GM12878 (cell line): ENCODE data around the gene ANO3. TPM values are rescaled to one million over a fixed set of nuclear protein-coding genes. Genes with fewer than 3 reads are reported as not detected.

ENCODE experiments used
- ATAC-seq: fragments of 200-7000 bp; cut with Tn5 transposase; 3 replicates; pipeline ENCODE4 v1.9.1; 2020; ENCODE audit warnings: mild to moderate bottlenecking, moderate library complexity
- BruUV-seq: library from RNA; stranded (reverse); fragments of 400-500 nt; replicated peaks from 2 replicates; lab custom pipeline; 2021; lab: Mats Ljungman, UMichigan
- CTCF ChIA-PET: fragments of 300-600 bp; sonication (Branson Sonifier 250); formaldehyde crosslinking; extraction: SDS; loops from one replicate; lab custom pipeline; 2021; ENCODE audit warnings: inconsistent platforms; lab: Yijun Ruan, JAX
- POLR2A ChIA-PET: fragments of 350-600 bp; formaldehyde crosslinking; extraction: SDS; loops from one replicate; lab custom pipeline; 2021; ENCODE audit warnings: inconsistent platforms; lab: Charles Lee
- RAD21 ChIA-PET: fragments of 300-600 bp; sonication (Branson Sonifier 250); formaldehyde crosslinking; loops from one replicate; lab custom pipeline; 2023; ENCODE audit warnings: antibody characterized with exemption; ENCODE audit not compliant: unreplicated experiment; lab: Charles Lee
- SMC1A ChIA-PET: fragments of 300-600 bp; sonication (Branson Sonifier 250); formaldehyde crosslinking; loops from one replicate; lab custom pipeline; 2023; ENCODE audit not compliant: unreplicated experiment, uncharacterized antibody; lab: Charles Lee
- DNase-seq: peaks from one replicate; pipeline ENCODE4 v3.0.0-alpha.2; 2011; ENCODE audit warnings: low read depth, low spot score
- FAIRE-seq: peaks from 3 replicates; lab custom pipeline; 2011; peaks lifted over from hg19 to GRCh38; lab: Jason Lieb, UNC
- H2AFZ ChIP-seq: 2 replicates; pipeline ENCODE4 v1.6.0; 2011; ENCODE audit warnings: low read depth, low read length, control low read depth; ENCODE audit not compliant: control insufficient read depth
- H3K27ac ChIP-seq: 2 replicates; pipeline ENCODE4 v1.5.1; 2011; ENCODE audit warnings: control low read depth; ENCODE audit not compliant: control insufficient read depth, insufficient read depth
- H3K27me3 ChIP-seq, 2 experiments: replicated peaks in 1 of 2; 2 replicates each; pipeline versions ENCODE4 v1.6.0 to v1.6.1; 2011; ENCODE audit warnings: low read length in 1 of 2; ENCODE audit not compliant: control insufficient read depth in 2 of 2, insufficient read depth in 2 of 2
- H3K36me3 ChIP-seq, 2 experiments: 2 replicates each; pipeline ENCODE4 v1.5.1; 2011; ENCODE audit warnings: low read length in 1 of 2; ENCODE audit not compliant: control insufficient read depth in 2 of 2, insufficient read depth in 2 of 2
- H3K4me1 ChIP-seq: 2 replicates; pipeline ENCODE4 v1.6.1; 2011; ENCODE audit warnings: mild to moderate bottlenecking, low read length, moderate library complexity, mixed read lengths; ENCODE audit not compliant: control insufficient read depth, insufficient read depth
- H3K4me2 ChIP-seq: 2 replicates; pipeline ENCODE4 v1.6.0; 2011; ENCODE audit warnings: control low read depth; ENCODE audit not compliant: control insufficient read depth, insufficient read depth
- H3K4me3 ChIP-seq: fragments of 200-600 bp; sonication (generic); 2 replicates; pipeline ENCODE4 v1.5.1; 2016
- H3K79me2 ChIP-seq: 2 replicates; pipeline ENCODE4 v1.6.0; 2011; ENCODE audit warnings: low read length; ENCODE audit not compliant: control insufficient read depth, insufficient read depth
- H3K9ac ChIP-seq: 2 replicates; pipeline ENCODE4 v1.8.0; 2011; ENCODE audit warnings: low read length, control low read depth, mixed read lengths; ENCODE audit not compliant: control insufficient read depth, insufficient read depth
- H3K9me3 ChIP-seq: replicated peaks from 3 replicates; pipeline ENCODE4 v1.5.1; 2011; ENCODE audit warnings: mild to moderate bottlenecking, low read length; ENCODE audit not compliant: control insufficient read depth, insufficient read depth
- H4K20me1 ChIP-seq: 2 replicates; pipeline ENCODE4 v1.6.0; 2011; ENCODE audit not compliant: control insufficient read depth, insufficient read depth
- BCLAF1 ChIP-seq: fragments of 450-650 bp; IDR thresholded peaks from 2 replicates; pipeline ENCODE4 v1.6.1; 2017; ENCODE audit warnings: antibody characterized with exemption, mild to moderate bottlenecking, moderate library complexity
- CBX3 ChIP-seq: fragments of 200-600 bp; sonication (generic); IDR thresholded peaks from 2 replicates; pipeline ENCODE4 v1.6.1; 2016; ENCODE audit warnings: low read depth, borderline replicate concordance
- CHD1 ChIP-seq: IDR thresholded peaks from 2 replicates; pipeline ENCODE4 v1.6.1; 2012; ENCODE audit warnings: low read depth, low read length, improper control_type of control experiment
- CHD2 ChIP-seq: IDR thresholded peaks from 2 replicates; pipeline ENCODE4 v1.6.1; 2011; ENCODE audit warnings: low read depth, low read length, improper control_type of control experiment, borderline replicate concordance
- EZH2 ChIP-seq: IDR thresholded peaks from 2 replicates; pipeline ENCODE4 v1.6.1; 2012; ENCODE audit warnings: low read depth, mild to moderate bottlenecking, control low read depth, inconsistent platforms, low read length, borderline replicate concordance; ENCODE audit not compliant: control insufficient read depth
- FOS ChIP-seq: IDR thresholded peaks from 3 replicates; pipeline ENCODE4 v1.6.1; 2011; ENCODE audit warnings: borderline replicate concordance; ENCODE audit not compliant: insufficient read length; ENCODE audit errors: extremely low read depth
- GABPA ChIP-seq: IDR thresholded peaks from 2 replicates; pipeline ENCODE4 v1.6.1; 2014; ENCODE audit warnings: antibody characterized with exemption, low read depth, mild to moderate bottlenecking, inconsistent platforms
- HDAC2 ChIP-seq: fragments of 200-600 bp; sonication (generic); IDR thresholded peaks from 2 replicates; pipeline ENCODE4 v1.6.1; 2017
- MTA3 ChIP-seq: IDR thresholded peaks from 2 replicates; pipeline ENCODE4 v1.6.1; 2012; ENCODE audit warnings: low read length, inconsistent platforms, borderline replicate concordance
- MXI1 ChIP-seq: fragments of 150-350 bp; IDR thresholded peaks from 2 replicates; pipeline ENCODE4 v1.6.1; 2011; ENCODE audit warnings: low read depth, mild to moderate bottlenecking, inconsistent platforms, low read length, improper control_type of control experiment
- NBN ChIP-seq: fragments of 450-650 bp; IDR thresholded peaks from 2 replicates; pipeline ENCODE4 v1.6.1; 2016
- NFIC ChIP-seq: IDR thresholded peaks from 2 replicates; pipeline ENCODE4 v1.6.1; 2012; ENCODE audit warnings: low read depth, mild to moderate bottlenecking, inconsistent platforms, low read length, moderate library complexity
- POLR2A ChIP-seq: IDR thresholded peaks from 2 replicates; pipeline ENCODE4 v1.6.1; 2011; ENCODE audit warnings: low read depth, mild to moderate bottlenecking, low read length
- POLR2AphosphoS2 ChIP-seq: IDR thresholded peaks from 2 replicates; pipeline ENCODE4 v1.6.1; 2011; ENCODE audit warnings: low read depth, mild to moderate bottlenecking, low read length, improper control_type of control experiment, moderate library complexity
- PRDM15 ChIP-seq: fragments of 450-650 bp; formaldehyde crosslinking; IDR thresholded peaks from 2 replicates; pipeline ENCODE4 v1.4.0; 2020; ENCODE audit warnings: mild to moderate bottlenecking, moderate library complexity
- SMAD5 ChIP-seq: IDR thresholded peaks from 2 replicates; pipeline ENCODE4 v1.6.1; 2016; ENCODE audit warnings: antibody characterized with exemption, low read depth
- SMC3 ChIP-seq: IDR thresholded peaks from 2 replicates; pipeline ENCODE4 v1.6.1; 2011; ENCODE audit warnings: low read length, improper control_type of control experiment, borderline replicate concordance
- SPI1 ChIP-seq: IDR thresholded peaks from 2 replicates; pipeline ENCODE4 v1.6.1; 2011; ENCODE audit warnings: low read depth, mild to moderate bottlenecking, low read length, moderate library complexity, borderline replicate concordance; ENCODE audit not compliant: insufficient read depth
- SREBF2 ChIP-seq: IDR thresholded peaks from 2 replicates; pipeline ENCODE4 v1.6.1; 2012; ENCODE audit warnings: mild to moderate bottlenecking, low read length
- ZZZ3 ChIP-seq: IDR thresholded peaks from 2 replicates; pipeline ENCODE4 v1.6.1; 2011; ENCODE audit warnings: low read depth; ENCODE audit not compliant: control insufficient read depth, insufficient read length
- WGBS: methylation state at CpG from one replicate; pipeline ENCODE4 v1.1.6; 2016; ENCODE audit warnings: low lambda C conversion rate; ENCODE audit not compliant: insufficient replicate concordance, insufficient coverage; ENCODE audit errors: missing lambda C conversion rate; 5-methylcytosine and 5-hydroxymethylcytosine counted together
- in situ Hi-C: fragments of 300-500 bp; cut with MboI; formaldehyde crosslinking; loops from 9 replicates; pipeline ENCODE4 v1.14.3; 2018; ENCODE audit warnings: mixed read lengths
- intact Hi-C: fragments of 100-400 bp; cut with micrococcal nuclease; formaldehyde crosslinking; loops from one replicate; pipeline ENCODE4 v1.14.2; 2022; ENCODE audit not compliant: unreplicated experiment
- polyA plus RNA-seq, 11 experiments: library from polyadenylated mRNA; depleted of rRNA in 4 of 11; unstranded in 6 of 11; stranded (reverse) in 5 of 11; fragments of >200 nt; fragmentation: Nextera tagmentation in 4 of 11; fragmentation: Illumina TruSeq in 1 of 11; extraction: Ambion mirVana in 4 of 11; extraction: Trizol in 1 of 11; gene quantifications; 1 replicate in 1 of 11; 2 replicates in 10 of 11; pipeline versions ENCODE4 v1.2.1 to v1.2.3, GENCODE V29; 2011 to 2016; ENCODE audit warnings: inconsistent platforms in 2 of 11, missing spikeins in 2 of 11, low read depth in 1 of 11
- total RNA-seq, 4 experiments: library from RNA; depleted of rRNA in 3 of 4; stranded (reverse); fragments of >200 nt in 3 of 4; fragmentation: Illumina TruSeq in 1 of 4; extraction: Trizol in 1 of 4; gene quantifications; 2 replicates each; pipeline versions ENCODE4 v1.2.1 to v1.2.3, GENCODE V29; 2013 to 2021

Gene ANO3
- total and polyA plus RNA-seq, 10 of the 15 experiments (the other 5 are each of a cell fraction or from before 2014, with no cell fraction given), result 0.13 to 5.9 (median 0.44) TPM

- DNase-seq (peak; percentile 62), ATAC-seq (peak; percentile 96), FAIRE-seq (peak; percentile 31)
- ChIA-PET CTCF (interaction anchor here (1.2 kb wide), 1 partner anchor 16 kb away, joined by 4 read pairs; no protein-coding TSS in a partner anchor), RAD21 (interaction anchor here (1.0 to 2.1 kb wide), 2 partner anchors 11 to 75 kb away, joined by 5 to 7 read pairs; no protein-coding TSS in a partner anchor), SMC1A (interaction anchor here (2.6 kb wide), 1 partner anchor 18 kb away, joined by 8 read pairs; no protein-coding TSS in a partner anchor), POLR2A (interaction anchor here (0.6 to 1.6 kb wide), 2 partner anchors 11 to 25 kb away, joined by 3 to 7 read pairs; no protein-coding TSS in a partner anchor)
- 0% methylated on average over 2 of the region's 2 CpGs for WGBS
- H2AFZ ChIP-seq, result peak overlapping the region; percentile 54; the same call in 1 of the 2 replicates
- in situ Hi-C loops, result no loop called here
- no peak overlapping the region for H3K9ac ChIP-seq
- H3K4me2 ChIP-seq, result 0 out of 2 replicates have a peak overlapping the region, but pooled peaks have one; percentile 22
- intact Hi-C loops, result loop anchor here (2.0 to 5.0 kb wide), 3 partner anchors 24 to 160 kb away; no protein-coding TSS in a partner anchor
- no peaks in the 10 kb centered on the region for H4K20me1 ChIP-seq
- no peak overlapping the region for H3K4me3 ChIP-seq
- BruUV-seq, result no TSS peak
- H3K4me1 ChIP-seq, result peaks cover 4% of the 10 kb centered on the region
- H3K27me3 ChIP-seq, result no peaks in the 10 kb centered on the region
- H3K27ac ChIP-seq, result peak overlapping the region; percentile 30; the same call in 1 of the 2 replicates
- H3K79me2 ChIP-seq, result no peaks in the 10 kb centered on the region
- H3K9me3 ChIP-seq, result no peaks in the 10 kb centered on the region; the same call in 1 of the 3 replicates
- no peaks in the 10 kb centered on the region for H3K36me3 ChIP-seq
- TF ChIP-seq CHD2 (no peak; the same call in 1 of the 2 replicates), NFIC (peak; percentile 70), MXI1 (peak; percentile 46), CHD1 (no peak), POLR2A (no peak), SMC3 (no peak), EZH2 (no peak), FOS (no peak), POLR2AphosphoS2 (no peak), SPI1 (no peak), SREBF2 (no peak), MTA3 (no peak), BCLAF1 (no peak), GABPA (no peak), ZZZ3 (no peak), HDAC2 (no peak), SMAD5 (no peak), CBX3 (no peak), NBN (peak; percentile 52; the same call in 1 of the 2 replicates), PRDM15 (CRISPR knock-in tag) (no peak)
Measured at GRCh38 chr11:26632691-26633159, 300.8 kb downstream of the ANO3 start.
